ENCODE results near the gene CYCS.
"Not testable (repeated sequence)": the region's sequence is repeated elsewhere in the genome, so short reads cannot be mapped to it uniquely, and the experiment has no call there.

Gene CYCS

GRCh38 chr7:25117226-25118047 is 7.6 kb downstream of the CYCS start:
- H3K9ac ChIP-seq (ENCODE audit: low read length), result no peak overlapping the region
- no peaks in the 10 kb centered on the region for H3K27me3 ChIP-seq (replicated peaks; ENCODE audit: insufficient read depth, low read length)
- peaks cover 33% of the 10 kb centered on the region for H3F3A ChIP-seq (ENCODE audit: insufficient read depth, low read length)
- H3K9me3 ChIP-seq (replicated peaks; ENCODE audit: insufficient read depth, low read length), result no peaks in the 10 kb centered on the region
- no peak overlapping the region for H3K4me2 ChIP-seq (ENCODE audit: low read depth, low read length)
- no peaks in the 10 kb centered on the region for H3K9me2 ChIP-seq (replicated peaks; ENCODE audit: insufficient read depth, low read length)
- H3K27ac ChIP-seq (ENCODE audit: low read length), result no peak overlapping the region
- peaks cover 24% of the 10 kb centered on the region for H3K36me3 ChIP-seq (replicated peaks; ENCODE audit: insufficient read depth, low read length)
- H3K4me3 ChIP-seq (ENCODE audit: low read length), result no peak overlapping the region
- H4K20me1 ChIP-seq (ENCODE audit: insufficient read depth, low read length), result no peaks in the 10 kb centered on the region; the same call in 1 of the 2 replicates
- TF ChIP-seq CTCF (IDR thresholded peaks at IDR 0.05; ENCODE audit: low read length), result no peak
- TF ChIP-seq EZH2 (optimal IDR thresholded peaks at IDR 0.05; ENCODE audit: low read depth, low read length), result no peak
- TF ChIP-seq EZH2phosphoT487 (IDR thresholded peaks at IDR 0.05; ENCODE audit: low read length), result no peak
- no peak overlapping the region for H2AFZ ChIP-seq (ENCODE audit: low read length)
- no peak for DNase-seq
- H3K4me1 ChIP-seq (ENCODE audit: low read length), result 0 out of 2 replicates have a peak, but pooled peaks cover 2% of the 10 kb centered on the region
- peaks cover 26% of the 10 kb centered on the region for H3K79me2 ChIP-seq (ENCODE audit: low read length)

GRCh38 chr7:25116621-25117020 is 8.4 kb downstream of the CYCS start:
- H3F3A ChIP-seq (ENCODE audit: insufficient read depth, low read length), result peaks cover 33% of the 10 kb centered on the region
- no peaks in the 10 kb centered on the region for H3K4me1 ChIP-seq (ENCODE audit: low read length)
- no peak for DNase-seq
- TF ChIP-seq EZH2phosphoT487 (IDR thresholded peaks at IDR 0.05; ENCODE audit: low read length) (no peak), CTCF (IDR thresholded peaks at IDR 0.05; ENCODE audit: low read length) (no peak), EZH2 (optimal IDR thresholded peaks at IDR 0.05; ENCODE audit: low read depth, low read length) (no peak)
- H3K9ac ChIP-seq (ENCODE audit: low read length), result no peak overlapping the region
- H3K79me2 ChIP-seq (ENCODE audit: low read length), result peaks cover 18% of the 10 kb centered on the region
- H2AFZ ChIP-seq (ENCODE audit: low read length), result no peak overlapping the region
- H3K27ac ChIP-seq (ENCODE audit: low read length), result no peak overlapping the region
- no peak overlapping the region for H3K4me3 ChIP-seq (ENCODE audit: low read length)
- H3K36me3 ChIP-seq (replicated peaks; ENCODE audit: insufficient read depth, low read length), result peaks cover 16% of the 10 kb centered on the region
- no peaks in the 10 kb centered on the region; the same call in 1 of the 2 replicates for H4K20me1 ChIP-seq (ENCODE audit: insufficient read depth, low read length)
- H3K9me3 ChIP-seq (replicated peaks; ENCODE audit: insufficient read depth, low read length), result no peaks in the 10 kb centered on the region
- no peaks in the 10 kb centered on the region for H3K9me2 ChIP-seq (replicated peaks; ENCODE audit: insufficient read depth, low read length)
- H3K27me3 ChIP-seq (replicated peaks; ENCODE audit: insufficient read depth, low read length), result no peaks in the 10 kb centered on the region
- H3K4me2 ChIP-seq (ENCODE audit: low read depth, low read length), result no peak overlapping the region

GRCh38 chr7:25110514-25110913 is 14.5 kb downstream of the CYCS start:
- not testable (repeated sequence) for H3K27me3 ChIP-seq (replicated peaks; ENCODE audit: insufficient read depth, low read length); H3K4me3 ChIP-seq (ENCODE audit: low read length); H3F3A ChIP-seq (ENCODE audit: insufficient read depth, low read length); DNase-seq; H4K20me1 ChIP-seq (ENCODE audit: insufficient read depth, low read length); H3K9me3 ChIP-seq (replicated peaks; ENCODE audit: insufficient read depth, low read length); H3K9me2 ChIP-seq (replicated peaks; ENCODE audit: insufficient read depth, low read length); H3K9ac ChIP-seq (ENCODE audit: low read length); H3K79me2 ChIP-seq (ENCODE audit: low read length); H3K4me1 ChIP-seq (ENCODE audit: low read length); H3K4me2 ChIP-seq (ENCODE audit: low read depth, low read length); H3K36me3 ChIP-seq (replicated peaks; ENCODE audit: insufficient read depth, low read length); H3K27ac ChIP-seq (ENCODE audit: low read length); H2AFZ ChIP-seq (ENCODE audit: low read length)

- TF ChIP-seq EZH2 (optimal IDR thresholded peaks at IDR 0.05; ENCODE audit: low read depth, low read length), result no peak
- no peak for TF ChIP-seq CTCF (IDR thresholded peaks at IDR 0.05; ENCODE audit: low read length)
These were observed 15.8 kb downstream of the CYCS start for GRCh38 chr7:25109276-25109675.

More at GRCh38 chr7:25109276-25109675, 15.8 kb downstream of the CYCS start:
- Histone ChIP-seq H3K9ac (ENCODE audit: low read length) (no peak overlapping the region), H3K4me3 (ENCODE audit: low read length) (no peak overlapping the region), H3K36me3 (replicated peaks; ENCODE audit: insufficient read depth, low read length) (no peaks in the 10 kb centered on the region), H3K4me2 (ENCODE audit: low read depth, low read length) (no peak overlapping the region), H3F3A (ENCODE audit: insufficient read depth, low read length) (no peaks in the 10 kb centered on the region), H3K9me3 (replicated peaks; ENCODE audit: insufficient read depth, low read length) (no peaks in the 10 kb centered on the region), H3K9me2 (replicated peaks; ENCODE audit: insufficient read depth, low read length) (no peaks in the 10 kb centered on the region), H4K20me1 (ENCODE audit: insufficient read depth, low read length) (no peaks in the 10 kb centered on the region), H3K27ac (ENCODE audit: low read length) (no peak overlapping the region), H3K79me2 (ENCODE audit: low read length) (no peaks in the 10 kb centered on the region), H3K27me3 (replicated peaks; ENCODE audit: insufficient read depth, low read length) (no peaks in the 10 kb centered on the region), H2AFZ (ENCODE audit: low read length) (no peak overlapping the region), H3K4me1 (ENCODE audit: low read length) (no peaks in the 10 kb centered on the region)
- no peak for DNase-seq

Measured in MM.1S (cell line).